ENCODE results near the gene CACNA1F. TPM values are rescaled to one million over a fixed set of nuclear protein-coding genes. Genes with fewer than 3 reads are reported as not detected.

The CACNA1F gene
- total RNA-seq, 1 donor from 2014 or later = 4.9 TPM

- H3K27me3 Mint-ChIP-seq (ENCODE audit: insufficient read depth, low read depth) = peaks cover 2% of the 10 kb centered on the region
- H3K9me3 ChIP-seq (ENCODE audit: low read depth) = no peaks in the 10 kb centered on the region
- H3K4me1 ChIP-seq = no peaks in the 10 kb centered on the region
- H3F3A ChIP-seq (ENCODE audit: low read depth) = peaks cover 15% of the 10 kb centered on the region
- H3K4me1 Mint-ChIP-seq = peaks cover 15% of the 10 kb centered on the region
- H3K36me3 Mint-ChIP-seq = no peaks in the 10 kb centered on the region
- no peaks in the 10 kb centered on the region for H4K20me1 ChIP-seq (ENCODE audit: low read depth)
- peak overlapping the region; percentile 70 for H3K4me2 ChIP-seq
- H3K27ac ChIP-seq = no peak overlapping the region
- H2AFZ ChIP-seq (replicated peaks) = no peak overlapping the region
- H3K9ac ChIP-seq = no peak overlapping the region
- no peaks in the 10 kb centered on the region for H3K36me3 ChIP-seq
- H3K27ac Mint-ChIP-seq = peak overlapping the region; percentile 97
- peaks cover 14% of the 10 kb centered on the region for H3K27me3 ChIP-seq
- peak overlapping the region; percentile 85 for H3K4me3 Mint-ChIP-seq
- H3K9me3 Mint-ChIP-seq = peaks cover 14% of the 10 kb centered on the region
- peak; percentile 88 for DNase-seq (ENCODE audit: low spot score)
- H3K4me3 ChIP-seq = peak overlapping the region; percentile 43
- TF ChIP-seq EZH2 (IDR thresholded peaks at IDR 0.05) (no peak), EZH2phosphoT487 (IDR thresholded peaks at IDR 0.05) (no peak), CTCF (IDR thresholded peaks at IDR 0.05) (peak; percentile 64)
- no peaks in the 10 kb centered on the region for H3K79me2 ChIP-seq (ENCODE audit: low read depth)
These were observed 77.0 kb downstream of the CACNA1F start for GRCh38 chrX:49155900-49156837.

DNA sequence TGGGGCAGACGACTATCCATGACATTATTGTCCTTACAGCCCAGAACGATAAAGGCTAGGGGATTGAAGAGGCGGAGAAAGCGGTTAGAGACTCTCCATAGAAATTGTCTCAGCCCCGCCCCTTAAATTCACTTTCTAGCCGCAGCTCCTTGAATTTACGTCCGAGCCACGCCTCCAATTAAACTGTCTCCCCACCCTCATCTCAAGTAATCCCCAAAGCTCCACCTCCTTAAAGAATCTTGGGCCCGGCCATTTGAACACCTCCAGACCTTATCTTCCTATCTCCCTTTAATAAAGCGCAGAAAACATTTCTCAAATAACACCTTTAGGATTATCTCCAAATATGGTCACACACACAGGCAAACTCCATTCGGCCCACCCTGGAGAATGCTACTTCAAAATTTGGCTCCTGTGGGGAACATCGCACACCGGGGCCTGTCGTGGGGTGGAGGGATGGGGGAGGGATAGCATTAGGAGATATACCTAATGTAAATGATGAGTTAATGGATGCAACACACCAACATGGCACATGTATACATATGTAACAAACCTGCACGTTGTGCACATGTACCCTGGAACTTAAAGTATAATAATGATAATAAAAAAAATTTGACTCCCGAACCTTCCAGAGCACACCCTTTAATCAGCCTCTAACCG, 77.8 kb downstream of the CACNA1F start:
- H4K20me1 ChIP-seq (ENCODE audit: low read depth) = no peaks in the 10 kb centered on the region
- peaks cover 15% of the 10 kb centered on the region for H3F3A ChIP-seq (ENCODE audit: low read depth)
- peak overlapping the region; percentile 43 for H3K4me3 ChIP-seq
- no peaks in the 10 kb centered on the region for H3K4me1 ChIP-seq
- H3K27me3 ChIP-seq = peaks cover 10% of the 10 kb centered on the region
- Mint-ChIP-seq H3K4me3 (peak overlapping the region; percentile 85), H3K27me3 (ENCODE audit: insufficient read depth, low read depth) (peaks cover 2% of the 10 kb centered on the region), H3K27ac (peak overlapping the region; percentile 97), H3K9me3 (peaks cover 17% of the 10 kb centered on the region), H3K36me3 (no peaks in the 10 kb centered on the region), H3K4me1 (peaks cover 15% of the 10 kb centered on the region)
- no peak overlapping the region for H3K27ac ChIP-seq
- H3K79me2 ChIP-seq (ENCODE audit: low read depth) = no peaks in the 10 kb centered on the region
- TF ChIP-seq EZH2 (IDR thresholded peaks at IDR 0.05) (no peak), CTCF (IDR thresholded peaks at IDR 0.05) (no peak), EZH2phosphoT487 (IDR thresholded peaks at IDR 0.05) (no peak)
- H3K4me2 ChIP-seq = peak overlapping the region; percentile 70
- DNase-seq (ENCODE audit: low spot score) = peak; percentile 87
- H3K9me3 ChIP-seq (ENCODE audit: low read depth) = no peaks in the 10 kb centered on the region
- H3K36me3 ChIP-seq = no peaks in the 10 kb centered on the region
- H2AFZ ChIP-seq (replicated peaks) = peak overlapping the region; percentile 68
- no peak overlapping the region for H3K9ac ChIP-seq

Other genes with a start within 250 kb of the CACNA1F start
- gene GRIPAP1, start 231.1 kb downstream of the CACNA1F start, total RNA-seq (ENCODE audit: low replicate concordance) = 30.1 and 38.9 TPM in 2 replicates
- gene TFE3, start 190.0 kb downstream of the CACNA1F start, total RNA-seq (ENCODE audit: low replicate concordance) = 7.9 and 25.6 TPM in 2 replicates
- gene CCDC120, start 174.3 kb downstream of the CACNA1F start, total RNA-seq (ENCODE audit: low replicate concordance) = 1.1 and 3.1 TPM in 2 replicates
- gene PRAF2, start 159.3 kb downstream of the CACNA1F start, total RNA-seq (ENCODE audit: low replicate concordance) = 0.30 and 11.0 TPM in 2 replicates
- gene WDR45, start 153.5 kb downstream of the CACNA1F start, total RNA-seq (ENCODE audit: low replicate concordance) = 19.7 and 22.2 TPM in 2 replicates
- 11.2 and 20.6 TPM in 2 replicates for gene GPKOW, start 109.6 kb downstream of the CACNA1F start, total RNA-seq (ENCODE audit: low replicate concordance)
- 1.4 and 1.5 TPM in 2 replicates for gene MAGIX, start 70.6 kb downstream of the CACNA1F start, total RNA-seq (ENCODE audit: low replicate concordance)
- gene PLP2, start 61.4 kb downstream of the CACNA1F start, total RNA-seq (ENCODE audit: low replicate concordance) = 0.13 and 0.46 TPM in 2 replicates
- 0.28 and 6.4 TPM in 2 replicates for gene PRICKLE3, start 47.0 kb downstream of the CACNA1F start, total RNA-seq (ENCODE audit: low replicate concordance)
- gene SYP, start 33.1 kb downstream of the CACNA1F start, total RNA-seq (ENCODE audit: low replicate concordance) = 0.07 and 0.62 TPM in 2 replicates
- gene CCDC22, start 2.1 kb upstream of the CACNA1F start, total RNA-seq (ENCODE audit: low replicate concordance) = 10.3 and 20.3 TPM in 2 replicates
- gene FOXP3, start 31.4 kb upstream of the CACNA1F start, total RNA-seq (ENCODE audit: low replicate concordance) = 0.19 TPM in 1 of 2 replicates, not detected in the other
- 5.6 and 21.2 TPM in 2 replicates for gene PPP1R3F, start 36.5 kb upstream of the CACNA1F start, total RNA-seq (ENCODE audit: low replicate concordance)
- not detected in 2 replicates for gene GAGE10, start 70.3 kb upstream of the CACNA1F start, total RNA-seq (ENCODE audit: low replicate concordance)
- gene GAGE12J, start 88.7 kb upstream of the CACNA1F start, total RNA-seq (ENCODE audit: low replicate concordance) = not detected in 2 replicates
- not detected in 2 replicates for gene GAGE13, start 98.2 kb upstream of the CACNA1F start, total RNA-seq (ENCODE audit: low replicate concordance)